ENCODE measurements around the gene BABAM2. TPM values are rescaled to one million over a fixed set of nuclear protein-coding genes. Genes with fewer than 3 reads are reported as not detected.

Gene BABAM2
- total and polyA plus RNA-seq, 4 donors, result 9.9 to 17.0 (median 13.9) TPM

- Histone ChIP-seq H3K27ac (ENCODE audit: low read depth in 1 of 2, low read length in 2 of 2) (no peak overlapping the region), H3K4me1 (ENCODE audit: control insufficient read depth in 4 of 4, insufficient read depth in 4 of 4, low read length in 3 of 4) (no peaks in the 10 kb centered on the region), H3K36me3 (ENCODE audit: control insufficient read depth in 4 of 4, insufficient read depth in 3 of 4, low read depth in 1 of 4, low read length in 3 of 4) (no peaks in the 10 kb centered on the region), H3K4me3 (ENCODE audit: low read depth in 1 of 3, low read length in 3 of 3) (no peak overlapping the region), H3K27me3 (ENCODE audit: control insufficient read depth in 4 of 4, insufficient read depth in 4 of 4, low read length in 3 of 4) (no peaks in the 10 kb centered on the region), H3K9me3 (ENCODE audit: control insufficient read depth in 4 of 4, low read length in 3 of 4) (no peaks in the 10 kb centered on the region), H3K9ac (ENCODE audit: low read depth in 1 of 2, low read length in 2 of 2) (no peak overlapping the region)
- no peak for DNase-seq (ENCODE audit: low spot score)
- no peak for TF ChIP-seq FOXA1 (IDR thresholded peaks at IDR 0.05)
- 96% methylated on average over 5 of the region's 5 CpGs for WGBS
Measured at GRCh38 chr2:27993950-27994728, 103.6 kb downstream of the BABAM2 start.

- no peak overlapping the region for H3K27ac ChIP-seq (ENCODE audit: low read depth in 1 of 2, low read length in 2 of 2)
- H3K9ac ChIP-seq (ENCODE audit: low read depth in 1 of 2, low read length in 2 of 2), result no peak overlapping the region
- 88% methylated on average over 5 of the region's 5 CpGs for WGBS
- H3K9me3 ChIP-seq (ENCODE audit: control insufficient read depth in 4 of 4, low read length in 3 of 4), result no peaks in the 10 kb centered on the region
- H3K36me3 ChIP-seq (ENCODE audit: control insufficient read depth in 4 of 4, insufficient read depth in 3 of 4, low read depth in 1 of 4, low read length in 3 of 4), result no peaks in the 10 kb centered on the region
- DNase-seq (ENCODE audit: low spot score), result no peak
- TF ChIP-seq FOXA1 (IDR thresholded peaks at IDR 0.05) (no peak), ATF3 (IDR thresholded peaks at IDR 0.05) (no peak), REST (IDR thresholded peaks at IDR 0.05) (no peak), RXRA (IDR thresholded peaks at IDR 0.05) (no peak), ZBTB33 (IDR thresholded peaks at IDR 0.05) (no peak), HNF4A (conservative IDR thresholded peaks at IDR 0.05) (no peak), GABPA (IDR thresholded peaks at IDR 0.05 in 1 of 2, conservative IDR thresholded peaks at IDR 0.05 in 1 of 2) (no peak), FOXA2 (IDR thresholded peaks at IDR 0.05) (no peak), SP1 (IDR thresholded peaks at IDR 0.05) (no peak), RAD21 (IDR thresholded peaks at IDR 0.05) (no peak), JUND (IDR thresholded peaks at IDR 0.05) (no peak), CTCF (IDR thresholded peaks at IDR 0.05; ENCODE audit: low read depth, low read length, missing input control) (no peak), YY1 (IDR thresholded peaks at IDR 0.05) (no peak), EGR1 (IDR thresholded peaks at IDR 0.05; ENCODE audit: low read depth in 2 of 2) (no peak), TAF1 (conservative IDR thresholded peaks at IDR 0.05) (no peak), NR2F2 (IDR thresholded peaks at IDR 0.05) (no peak)
- H3K27me3 ChIP-seq (ENCODE audit: control insufficient read depth in 4 of 4, insufficient read depth in 4 of 4, low read length in 3 of 4), result no peaks in the 10 kb centered on the region
- no peak overlapping the region for H3K4me3 ChIP-seq (ENCODE audit: low read depth in 1 of 3, low read length in 3 of 3)
- no peaks in the 10 kb centered on the region for H3K4me1 ChIP-seq (ENCODE audit: control insufficient read depth in 4 of 4, insufficient read depth in 4 of 4, low read length in 3 of 4)
Measured at GRCh38 chr2:27996156-27996922, 105.8 kb downstream of the BABAM2 start.

Data from liver (tissue), 9 donors.